ENCODE data around the gene NINJ2. TPM values are rescaled to one million over a fixed set of nuclear protein-coding genes. Genes with fewer than 3 reads are reported as not detected.
A peak's percentile ranks its signal among the peaks of the same experiment; 100 is the strongest.

Gene NINJ2
- polyA plus RNA-seq, 3 donors: 1.4 to 30.5 (median 19.5) TPM

DNA sequence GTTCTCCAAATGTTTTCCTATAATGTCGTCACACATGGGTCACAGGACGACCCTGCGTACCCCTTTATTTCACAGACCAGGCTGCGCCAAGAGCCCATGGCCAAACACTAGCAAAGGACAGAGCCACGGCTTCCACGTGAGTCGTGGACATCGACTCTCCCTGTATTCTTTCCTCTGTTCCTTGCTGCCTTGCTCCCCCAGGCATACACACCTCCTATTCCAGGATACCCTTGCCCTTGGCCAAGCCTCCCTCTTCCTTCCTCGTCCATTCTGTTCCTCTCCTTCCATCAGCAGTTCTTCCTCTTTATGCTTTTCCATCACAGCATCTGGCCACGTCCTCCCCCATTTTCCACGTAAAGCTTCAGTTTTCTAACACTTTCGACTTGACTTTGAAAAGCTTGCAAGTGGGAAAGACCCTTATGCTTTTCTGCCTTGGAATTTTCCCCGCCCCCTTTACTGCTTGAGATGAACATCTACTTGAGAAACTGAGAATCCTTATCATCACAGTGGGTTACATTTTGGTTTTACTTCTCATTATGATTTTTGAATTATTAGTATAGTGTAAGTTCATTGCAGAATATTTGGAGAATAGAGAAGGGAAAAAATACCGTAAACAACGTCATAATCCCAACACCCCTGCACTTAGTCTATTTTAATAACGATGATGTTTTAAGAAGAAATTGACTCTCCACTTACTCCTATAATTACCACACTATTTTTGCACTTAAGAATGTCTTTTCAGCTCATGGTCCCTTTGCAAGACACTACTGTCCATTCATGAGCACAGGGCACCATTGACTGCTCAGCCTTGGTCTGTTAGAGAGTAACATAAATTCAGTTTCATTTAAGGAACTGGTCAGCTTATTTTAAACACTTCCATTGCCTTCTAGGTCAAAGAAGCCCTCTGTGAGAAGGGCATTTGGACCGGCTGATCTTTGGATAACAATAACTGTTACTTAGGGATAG, 15.8 kb upstream of the NINJ2 start:
- WGBS, 3 donors: 88 to 92% (median 88%) methylated on average over 17 of the region's 17 CpGs

DNA sequence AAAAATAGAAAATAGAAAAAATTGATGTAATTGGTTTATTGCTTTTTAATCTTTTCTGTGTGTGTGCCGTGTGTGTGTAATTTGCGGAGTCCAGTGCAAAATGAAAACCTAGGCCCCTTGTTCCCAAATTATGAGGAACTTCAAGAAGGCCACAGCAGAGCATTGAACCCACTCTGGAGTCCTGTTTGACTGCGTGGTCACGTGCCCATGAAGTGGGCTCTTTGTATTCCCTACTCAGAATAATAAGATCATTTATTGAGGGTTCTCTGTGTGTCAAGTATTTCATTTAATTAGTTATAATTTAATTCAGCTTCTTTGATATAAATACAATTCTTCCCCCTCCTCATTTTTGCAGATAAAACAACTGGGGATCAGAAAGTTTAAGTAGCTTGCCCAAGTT, 12.3 kb upstream of the NINJ2 start:
- no peak overlapping the region for H3K27ac ChIP-seq (ENCODE audit: low read depth, low read length)
- WGBS, 3 donors: 96 to 99% (median 96%) methylated on average over 4 of the region's 4 CpGs

More for the DNA sequence above, 15.8 kb upstream of the NINJ2 start:
- H3K27ac ChIP-seq (ENCODE audit: low read depth, low read length): no peak overlapping the region

- H3K27ac ChIP-seq (ENCODE audit: low read depth, low read length): no peak overlapping the region
These were observed 11.1 kb upstream of the NINJ2 start for GRCh38 chr12:674272-674781.

DNA sequence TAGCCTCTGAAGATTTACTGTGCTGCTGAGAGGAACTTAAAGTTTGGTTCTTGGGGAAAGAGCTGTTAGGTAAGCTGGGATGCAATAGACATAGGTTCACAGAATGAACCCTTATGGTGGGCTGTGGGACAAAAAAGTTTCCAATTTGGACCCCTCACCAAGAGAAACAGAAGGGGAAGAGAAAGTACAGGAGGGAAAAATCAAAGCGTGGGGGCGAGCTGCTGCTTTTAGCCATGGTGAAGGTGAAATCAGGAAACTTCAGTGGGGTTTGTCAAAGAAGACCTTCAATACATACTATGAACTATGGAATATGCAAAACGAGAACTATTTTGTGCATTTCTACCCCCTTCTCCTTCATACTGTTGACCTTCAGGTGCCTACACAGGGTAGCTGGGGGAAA, 10.6 kb upstream of the NINJ2 start:
- 61 to 80% (median 68%) methylated on average over 3 of the region's 3 CpGs for WGBS, 3 donors
- no peak overlapping the region for H3K27ac ChIP-seq (ENCODE audit: low read depth, low read length)

More at GRCh38 chr12:674272-674781, 11.1 kb upstream of the NINJ2 start:
- WGBS, 3 donors: 35 to 53% (median 40%) methylated on average over 4 of the region's 4 CpGs

DNA sequence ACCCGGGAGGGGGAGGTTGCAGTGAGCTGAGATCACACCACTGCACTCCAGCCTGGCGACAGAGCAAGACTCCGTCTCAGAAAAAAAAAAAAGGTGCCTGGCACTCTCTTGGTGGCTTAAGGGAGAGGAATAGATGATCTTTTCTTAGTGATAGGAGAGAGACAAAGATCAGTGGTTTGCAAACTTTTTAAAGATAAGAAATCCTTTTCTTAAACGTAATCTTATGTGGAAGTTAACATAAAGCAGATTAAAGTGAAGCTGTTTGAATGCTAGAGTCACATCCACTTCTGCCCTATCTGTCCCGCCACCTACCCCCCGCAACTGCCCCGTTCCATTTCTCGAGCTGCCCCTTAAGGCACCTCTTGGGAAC, 6.3 kb upstream of the NINJ2 start:
- H3K27ac ChIP-seq (ENCODE audit: low read depth, low read length): no peak overlapping the region
- 74 to 91% (median 88%) methylated on average over 8 of the region's 8 CpGs for WGBS, 3 donors

- no peak overlapping the region for H3K27ac ChIP-seq (ENCODE audit: low read depth, low read length)
- 84 to 90% (median 86%) methylated on average over 1 of the region's 1 CpG for WGBS, 3 donors
These were observed 4.8 kb upstream of the NINJ2 start for GRCh38 chr12:668090-668481.

GRCh38 chr12:666766-667308, 3.6 kb upstream of the NINJ2 start:
- H3K27ac ChIP-seq (ENCODE audit: low read depth, low read length): no peak overlapping the region
- WGBS, 3 donors: 72 to 85% (median 82%) methylated on average over 7 of the region's 7 CpGs

DNA sequence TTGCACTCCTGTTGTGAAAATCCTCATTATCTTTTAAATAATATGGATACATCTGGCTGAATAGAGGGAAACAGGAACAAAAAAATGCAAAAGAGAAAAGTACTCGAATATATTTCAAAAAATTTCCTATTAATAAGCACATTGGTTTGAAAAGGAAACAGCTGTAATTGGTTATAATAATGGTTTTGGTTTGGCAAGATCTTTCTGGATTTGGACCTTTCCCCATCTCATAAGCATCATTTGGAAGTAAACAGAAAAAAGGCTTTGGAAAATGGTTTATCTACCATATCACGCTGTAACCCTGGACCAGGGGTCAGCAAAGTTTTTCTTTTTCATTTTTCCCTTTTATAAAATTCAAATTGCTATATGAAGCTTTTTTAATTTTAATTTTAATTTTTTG, 2.8 kb upstream of the NINJ2 start:
- H3K27ac ChIP-seq (ENCODE audit: low read depth, low read length): no peak overlapping the region
- 32 to 60% (median 40%) methylated on average over 2 of the region's 2 CpGs for WGBS, 3 donors

- WGBS, 3 donors: 86 to 97% (median 96%) methylated on average over 5 of the region's 5 CpGs
- H3K27ac ChIP-seq (ENCODE audit: low read depth, low read length): no peak overlapping the region
These were observed 1.5 kb upstream of the NINJ2 start for GRCh38 chr12:664779-665092.

GRCh38 chr12:664075-664778, 982 bp upstream of the NINJ2 start:
- H3K27ac ChIP-seq (ENCODE audit: low read depth, low read length): no peak overlapping the region
- 83 to 85% (median 85%) methylated on average over 13 of the region's 13 CpGs for WGBS, 3 donors

GRCh38 chr12:662566-663292, 516 bp downstream of the NINJ2 start:
- WGBS, 3 donors: 22 to 24% (median 23%) methylated on average over 8 of the region's 8 CpGs

DNA sequence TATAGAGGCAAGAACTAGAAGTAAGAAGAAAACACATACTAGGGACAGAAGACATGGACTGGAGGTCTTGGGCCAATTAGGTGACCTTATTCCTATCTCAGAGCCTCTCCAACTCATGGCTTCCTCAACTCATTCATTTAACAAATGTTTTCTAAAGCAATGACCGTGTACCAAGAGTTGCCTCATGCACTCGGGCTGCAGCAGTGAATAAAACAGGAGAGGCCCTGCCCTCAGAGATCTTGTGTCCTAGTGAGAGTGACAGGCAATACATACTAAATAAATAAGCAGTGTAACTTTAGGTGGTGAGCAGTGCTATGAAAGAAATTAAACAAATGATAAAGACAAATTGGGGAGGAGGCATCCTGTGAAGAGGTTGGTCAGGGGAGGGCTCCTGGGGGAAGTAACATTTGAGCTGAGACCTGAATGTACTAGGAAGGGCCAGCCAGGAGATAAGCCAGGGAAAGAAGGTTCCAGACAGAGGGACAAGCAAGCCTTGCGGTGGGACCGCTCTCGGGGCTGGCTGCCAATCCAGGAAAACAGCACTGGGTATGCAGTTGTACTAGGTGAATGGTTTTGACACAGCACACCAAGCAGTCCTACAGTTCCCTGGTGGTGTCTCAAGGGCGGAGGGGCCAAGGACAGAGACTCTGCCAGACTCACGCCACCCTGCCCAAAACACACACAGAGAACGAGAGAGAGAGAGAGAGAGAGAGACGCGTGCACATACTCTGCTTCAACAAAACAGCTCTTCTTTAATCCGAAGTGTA, 1.3 kb downstream of the NINJ2 start:
- H3K27ac ChIP-seq (ENCODE audit: low read depth, low read length): no peak overlapping the region

More at GRCh38 chr12:662566-663292, 516 bp downstream of the NINJ2 start:
- no peak overlapping the region for H3K27ac ChIP-seq (ENCODE audit: low read depth, low read length)

DNA sequence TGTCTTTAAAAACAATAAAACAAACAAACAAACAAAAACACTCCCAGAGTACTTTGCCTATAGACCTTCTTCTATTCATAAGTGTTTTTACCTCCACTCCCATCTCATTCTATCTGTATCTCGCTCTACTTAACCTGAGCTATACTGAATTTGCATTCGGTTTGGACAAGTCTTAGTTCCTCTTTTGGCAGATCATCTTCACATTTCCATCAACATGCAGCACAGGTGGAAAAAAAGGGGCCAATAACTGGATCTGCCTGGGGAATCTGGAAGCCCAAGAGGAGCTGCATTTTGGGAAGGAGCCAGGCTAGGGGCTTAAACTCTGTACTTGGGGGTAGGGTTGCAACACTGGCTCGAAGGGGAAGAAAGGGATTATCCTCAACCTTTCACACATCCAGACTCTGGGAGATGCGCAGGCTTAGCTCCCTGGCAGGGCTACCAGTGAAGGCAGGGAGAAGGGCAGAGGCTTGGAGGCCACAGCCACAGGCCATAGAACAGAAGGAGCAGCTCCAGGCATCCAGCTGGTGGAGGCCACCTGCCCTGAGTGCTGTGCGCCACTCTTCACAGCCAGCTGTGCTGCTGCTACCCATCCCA, 4.1 kb downstream of the NINJ2 start:
- 74 to 85% (median 75%) methylated on average over 5 of the region's 5 CpGs for WGBS, 3 donors
- H3K27ac ChIP-seq (ENCODE audit: low read depth, low read length): no peak overlapping the region

More for the DNA sequence above, 1.3 kb downstream of the NINJ2 start:
- WGBS, 3 donors: 65 to 76% (median 71%) methylated on average over 11 of the region's 11 CpGs

GRCh38 chr12:650983-651382, 12.3 kb downstream of the NINJ2 start:
- WGBS, 3 donors: 72 to 79% (median 78%) methylated on average over 3 of the region's 3 CpGs
- H3K27ac ChIP-seq (ENCODE audit: low read depth, low read length): no peak overlapping the region

- WGBS, 3 donors: 74 to 83% (median 79%) methylated on average over 7 of the region's 7 CpGs
- H3K27ac ChIP-seq (ENCODE audit: low read depth, low read length): no peak overlapping the region
These were observed 15.7 kb downstream of the NINJ2 start for GRCh38 chr12:647385-648085.

GRCh38 chr12:646442-647384, 16.5 kb downstream of the NINJ2 start:
- WGBS, 3 donors: 43 to 80% (median 57%) methylated on average over 14 of the region's 14 CpGs
- peak overlapping the region; percentile 53 for H3K27ac ChIP-seq (ENCODE audit: low read depth, low read length)
